Measurements from ENCODE around the gene SRGAP3. TPM values are rescaled to one million over a fixed set of nuclear protein-coding genes. Genes with fewer than 3 reads are reported as not detected.
A peak's percentile ranks its signal among the peaks of the same experiment; 100 is the strongest.

Gene SRGAP3
- total and polyA plus RNA-seq, 2 experiments from 2014 or later, result 0.89 to 1.7 TPM

- H3K27ac ChIP-seq, result no peak overlapping the region
- no peak overlapping the region for H3K4me3 ChIP-seq
- 87 to 90% methylated on average over 4 of the region's 4 CpGs for WGBS, 2 experiments (ENCODE audit: low coverage in 1 of 2, low lambda C conversion rate in 2 of 2, missing lambda C conversion rate in 2 of 2)
- no peaks in the 10 kb centered on the region for H3K27me3 ChIP-seq (replicated peaks; ENCODE audit: insufficient read depth)
- TF ChIP-seq EZH2 (IDR thresholded peaks at IDR 0.05; ENCODE audit: insufficient read depth, poor library complexity, severe bottlenecking), result no peak
- no peak for TF ChIP-seq EZH2phosphoT487 (IDR thresholded peaks at IDR 0.05; ENCODE audit: insufficient read depth, low read depth)
- H3K79me2 ChIP-seq (ENCODE audit: insufficient read depth), result peaks cover 26% of the 10 kb centered on the region
- no peak overlapping the region for H3K4me2 ChIP-seq (ENCODE audit: unreplicated experiment)
- H2AFZ ChIP-seq, result no peak overlapping the region
- H3F3A ChIP-seq (ENCODE audit: insufficient read depth), result peaks cover 22% of the 10 kb centered on the region
- H3K9me2 ChIP-seq (ENCODE audit: insufficient read depth), result no peaks in the 10 kb centered on the region
- H4K20me1 ChIP-seq (ENCODE audit: insufficient read depth), result no peaks in the 10 kb centered on the region
- in situ Hi-C loops (cut with MboI), result loop anchor here (10.0 kb wide), 1 partner anchor 167 kb away; no protein-coding TSS in a partner anchor
- DNase-seq, result no peak
- H3K9me3 ChIP-seq (ENCODE audit: low read depth), result peaks cover 3% of the 10 kb centered on the region
- H3K9ac ChIP-seq, result no peak overlapping the region
- H3K4me1 ChIP-seq (ENCODE audit: insufficient read depth), result peaks cover 15% of the 10 kb centered on the region
- H3K36me3 ChIP-seq (ENCODE audit: low read depth), result peaks cover 32% of the 10 kb centered on the region
Observed at GRCh38 chr3:8942115-8942514, 307.3 kb downstream of the SRGAP3 start.

- Histone ChIP-seq H3K36me3 (ENCODE audit: low read depth) (peaks cover 15% of the 10 kb centered on the region), H3K9ac (peak overlapping the region; percentile 66)
Observed at GRCh38 chr3:8938021-8938420, 311.4 kb downstream of the SRGAP3 start.

GRCh38 chr3:8937064-8938020 is 312.1 kb downstream of the SRGAP3 start:
- peak overlapping the region; percentile 87 for H3K27ac ChIP-seq
- no peaks in the 10 kb centered on the region for H4K20me1 ChIP-seq (ENCODE audit: insufficient read depth)
- H3K9me2 ChIP-seq (ENCODE audit: insufficient read depth), result no peaks in the 10 kb centered on the region
- H3K79me2 ChIP-seq (ENCODE audit: insufficient read depth), result peaks cover 13% of the 10 kb centered on the region; the same call in 1 of the 2 replicates
- peaks cover 12% of the 10 kb centered on the region for H3K36me3 ChIP-seq (ENCODE audit: low read depth)
- H2AFZ ChIP-seq, result no peak overlapping the region
- no peak for TF ChIP-seq EZH2phosphoT487 (IDR thresholded peaks at IDR 0.05; ENCODE audit: insufficient read depth, low read depth)
- no peak for TF ChIP-seq EZH2 (IDR thresholded peaks at IDR 0.05; ENCODE audit: insufficient read depth, poor library complexity, severe bottlenecking)
- H3K4me2 ChIP-seq (ENCODE audit: unreplicated experiment), result peak overlapping the region; percentile 78
- H3K4me3 ChIP-seq, result peak overlapping the region; percentile 30
- no peaks in the 10 kb centered on the region for H3K9me3 ChIP-seq (ENCODE audit: low read depth)
- H3F3A ChIP-seq (ENCODE audit: insufficient read depth), result peaks cover 28% of the 10 kb centered on the region
- 42 to 49% methylated on average over 6 of the region's 6 CpGs for WGBS, 2 experiments (ENCODE audit: low coverage in 1 of 2, low lambda C conversion rate in 2 of 2, missing lambda C conversion rate in 2 of 2)
- peak overlapping the region; percentile 66 for H3K9ac ChIP-seq
- peak; percentile 91 for DNase-seq
- in situ Hi-C loops (cut with MboI), result no loop called here
- no peaks in the 10 kb centered on the region for H3K27me3 ChIP-seq (replicated peaks; ENCODE audit: insufficient read depth)
- peaks cover 24% of the 10 kb centered on the region for H3K4me1 ChIP-seq (ENCODE audit: insufficient read depth)

More at GRCh38 chr3:8938021-8938420, 311.4 kb downstream of the SRGAP3 start:
- TF ChIP-seq EZH2 (IDR thresholded peaks at IDR 0.05; ENCODE audit: insufficient read depth, poor library complexity, severe bottlenecking) (no peak), EZH2phosphoT487 (IDR thresholded peaks at IDR 0.05; ENCODE audit: insufficient read depth, low read depth) (no peak)
- DNase-seq, result peak; percentile 67
- no peaks in the 10 kb centered on the region for H3K9me2 ChIP-seq (ENCODE audit: insufficient read depth)
- peaks cover 28% of the 10 kb centered on the region for H3F3A ChIP-seq (ENCODE audit: insufficient read depth)
- H3K27ac ChIP-seq, result peak overlapping the region; percentile 87
- H3K4me1 ChIP-seq (ENCODE audit: insufficient read depth), result peaks cover 24% of the 10 kb centered on the region
- 59 to 62% methylated on average over 1 of the region's 1 CpG for whole genome bisulfite sequencing, 2 experiments (ENCODE audit: low coverage in 1 of 2, low lambda C conversion rate in 2 of 2, missing lambda C conversion rate in 2 of 2)
- in situ Hi-C loops (cut with MboI), result no loop called here
- H3K27me3 ChIP-seq (replicated peaks; ENCODE audit: insufficient read depth), result no peaks in the 10 kb centered on the region
- no peak overlapping the region for H2AFZ ChIP-seq
- no peaks in the 10 kb centered on the region for H3K9me3 ChIP-seq (ENCODE audit: low read depth)
- peak overlapping the region; percentile 78 for H3K4me2 ChIP-seq (ENCODE audit: unreplicated experiment)
- peaks cover 17% of the 10 kb centered on the region for H3K79me2 ChIP-seq (ENCODE audit: insufficient read depth)
- no peak overlapping the region for H3K4me3 ChIP-seq
- H4K20me1 ChIP-seq (ENCODE audit: insufficient read depth), result no peaks in the 10 kb centered on the region

GRCh38 chr3:8932507-8932906 is 316.9 kb downstream of the SRGAP3 start:
- Histone ChIP-seq H3K4me2 (ENCODE audit: unreplicated experiment) (no peak overlapping the region), H3K27me3 (replicated peaks; ENCODE audit: insufficient read depth) (no peaks in the 10 kb centered on the region), H3K36me3 (ENCODE audit: low read depth) (no peaks in the 10 kb centered on the region; the same call in 1 of the 2 replicates), H3K9me2 (ENCODE audit: insufficient read depth) (no peaks in the 10 kb centered on the region), H3K79me2 (ENCODE audit: insufficient read depth) (peaks cover 5% of the 10 kb centered on the region; the same call in 1 of the 2 replicates), H3F3A (ENCODE audit: insufficient read depth) (peaks cover 10% of the 10 kb centered on the region), H3K4me1 (ENCODE audit: insufficient read depth) (peaks cover 13% of the 10 kb centered on the region), H3K4me3 (no peak overlapping the region), H4K20me1 (ENCODE audit: insufficient read depth) (no peaks in the 10 kb centered on the region), H3K9ac (no peak overlapping the region), H3K27ac (no peak overlapping the region), H2AFZ (no peak overlapping the region), H3K9me3 (ENCODE audit: low read depth) (no peaks in the 10 kb centered on the region)
- DNase-seq, result no peak
- 76 to 83% methylated on average over 2 of the region's 2 CpGs for WGBS, 2 experiments (ENCODE audit: low coverage in 1 of 2, low lambda C conversion rate in 2 of 2, missing lambda C conversion rate in 2 of 2)
- in situ Hi-C loops (cut with MboI), result no loop called here
- TF ChIP-seq EZH2 (IDR thresholded peaks at IDR 0.05; ENCODE audit: insufficient read depth, poor library complexity, severe bottlenecking) (no peak), EZH2phosphoT487 (IDR thresholded peaks at IDR 0.05; ENCODE audit: insufficient read depth, low read depth) (no peak)
